Bronchial epithelial cell (primary cell): ENCODE results near the gene RCAN3. TPM values are rescaled to one million over a fixed set of nuclear protein-coding genes. Genes with fewer than 3 reads are reported as not detected.

ENCODE experiments used
- DNase-seq: peaks from one replicate; pipeline ENCODE4 v3.0.0-alpha.2; 2010; ENCODE audit warnings: low read depth
- FAIRE-seq: peaks from 2 replicates; lab custom pipeline; 2011; peaks lifted over from hg19 to GRCh38; lab: Jason Lieb, UNC
- H3K27me3 ChIP-seq: 2 replicates; pipeline ENCODE4 v1.5.1; 2011; ENCODE audit warnings: low read length; ENCODE audit not compliant: control insufficient read depth, insufficient read depth
- H3K36me3 ChIP-seq: 2 replicates; pipeline ENCODE4 v1.5.1; 2011; ENCODE audit warnings: low read length; ENCODE audit not compliant: control insufficient read depth, insufficient read depth
- H3K4me3 ChIP-seq: 2 replicates; pipeline ENCODE4 v1.5.1; 2011; ENCODE audit warnings: mild to moderate bottlenecking, low read depth, low read length, control low read depth
- total RNA-seq: library from RNA; depleted of rRNA; stranded (reverse); fragments of >200 nt; gene quantifications from 2 replicates; pipeline ENCODE4 v1.2.1, GENCODE V29; 2014
- TF ChIP-seq, protein P1 (sequence below): IDR thresholded peaks from 2 replicates; pipeline ENCODE4 v1.5.1; 2011; ENCODE audit warnings: mild to moderate bottlenecking, moderate library complexity, low read length, control low read depth, inconsistent platforms; ENCODE audit not compliant: insufficient read depth, severe bottlenecking

The RCAN3 gene
- 12.1 and 15.9 TPM in 2 replicates for total RNA-seq

DNA sequence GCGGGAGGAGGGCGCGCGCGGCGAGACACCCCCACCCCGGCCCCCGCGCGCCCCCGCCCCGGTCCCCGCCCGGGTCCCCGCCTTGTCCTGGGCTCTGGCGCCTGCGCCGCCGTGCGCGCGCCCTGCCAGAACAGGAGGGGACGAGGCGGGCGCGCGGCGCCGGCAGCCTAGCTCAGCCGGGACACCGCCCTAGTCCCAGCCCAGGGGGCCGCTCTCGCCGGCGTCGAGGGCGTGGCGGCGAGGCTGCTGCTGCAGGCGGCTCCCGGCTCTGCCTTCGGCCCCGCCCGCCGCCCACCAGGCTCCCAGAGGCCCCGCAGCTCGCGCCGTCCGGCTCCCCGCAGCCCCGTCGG lies at the start of gene RCAN3:
TSS of gene RCAN3 (plus strand) at position 128 of the 350 bp plus-strand sequence. CDS start 11,537 bp downstream, outside the sequence.
- DNase-seq, result peak; percentile 76
- Histone ChIP-seq H3K36me3 (no peaks in the 10 kb centered on the region), H3K4me3 (peak within 1 kb of the TSS; percentile 56), H3K27me3 (no peaks in the 10 kb centered on the region)
- TF ChIP-seq, protein P1, sequence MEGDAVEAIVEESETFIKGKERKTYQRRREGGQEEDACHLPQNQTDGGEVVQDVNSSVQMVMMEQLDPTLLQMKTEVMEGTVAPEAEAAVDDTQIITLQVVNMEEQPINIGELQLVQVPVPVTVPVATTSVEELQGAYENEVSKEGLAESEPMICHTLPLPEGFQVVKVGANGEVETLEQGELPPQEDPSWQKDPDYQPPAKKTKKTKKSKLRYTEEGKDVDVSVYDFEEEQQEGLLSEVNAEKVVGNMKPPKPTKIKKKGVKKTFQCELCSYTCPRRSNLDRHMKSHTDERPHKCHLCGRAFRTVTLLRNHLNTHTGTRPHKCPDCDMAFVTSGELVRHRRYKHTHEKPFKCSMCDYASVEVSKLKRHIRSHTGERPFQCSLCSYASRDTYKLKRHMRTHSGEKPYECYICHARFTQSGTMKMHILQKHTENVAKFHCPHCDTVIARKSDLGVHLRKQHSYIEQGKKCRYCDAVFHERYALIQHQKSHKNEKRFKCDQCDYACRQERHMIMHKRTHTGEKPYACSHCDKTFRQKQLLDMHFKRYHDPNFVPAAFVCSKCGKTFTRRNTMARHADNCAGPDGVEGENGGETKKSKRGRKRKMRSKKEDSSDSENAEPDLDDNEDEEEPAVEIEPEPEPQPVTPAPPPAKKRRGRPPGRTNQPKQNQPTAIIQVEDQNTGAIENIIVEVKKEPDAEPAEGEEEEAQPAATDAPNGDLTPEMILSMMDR, result no peak
- no peak for FAIRE-seq

GRCh38 chr1:24452922-24453485 lies 49.6 kb upstream of the RCAN3 start:
- FAIRE-seq, result peak; percentile 23
- TF ChIP-seq, protein P1, result no peak
- Histone ChIP-seq H3K36me3 (peaks cover 24% of the 10 kb centered on the region), H3K4me3 (no peak overlapping the region), H3K27me3 (no peaks in the 10 kb centered on the region)
- no peak for DNase-seq

DNA sequence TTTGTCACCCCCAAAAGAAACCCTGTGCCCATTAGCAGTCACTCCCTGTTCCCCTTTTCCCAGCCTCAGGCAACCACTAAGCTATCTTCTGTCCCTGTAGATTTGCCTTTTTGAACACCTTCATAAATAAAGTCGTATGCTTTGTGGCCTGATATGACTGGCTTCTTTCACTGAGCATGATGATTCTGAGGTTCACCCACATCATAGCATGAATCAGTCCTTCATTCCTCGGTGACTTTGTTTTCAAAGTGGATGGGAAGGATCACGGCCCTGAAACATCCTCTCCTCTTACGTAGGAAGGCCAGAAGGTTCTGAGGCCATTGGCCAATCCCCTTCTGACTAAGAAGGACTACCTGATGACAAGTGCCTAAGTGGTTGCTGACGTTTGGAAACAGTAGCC lies 48.0 kb upstream of the RCAN3 start:
- H3K36me3 ChIP-seq, result peaks cover 23% of the 10 kb centered on the region
- no peak overlapping the region for H3K4me3 ChIP-seq
- DNase-seq (no peak), FAIRE-seq (no peak)
- TF ChIP-seq, protein P1, result no peak
- no peaks in the 10 kb centered on the region for H3K27me3 ChIP-seq

GRCh38 chr1:24455272-24455671 lies 47.4 kb upstream of the RCAN3 start:
- TF ChIP-seq, protein P1, result no peak
- DNase-seq, result no peak
- H3K4me3 ChIP-seq, result no peak overlapping the region
- FAIRE-seq, result no peak
- peaks cover 29% of the 10 kb centered on the region for H3K36me3 ChIP-seq
- no peaks in the 10 kb centered on the region for H3K27me3 ChIP-seq

GRCh38 chr1:24457866-24458265 lies 44.8 kb upstream of the RCAN3 start:
- TF ChIP-seq, protein P1, result no peak
- no peak for DNase-seq
- no peak for FAIRE-seq
- no peak overlapping the region for H3K4me3 ChIP-seq
- H3K27me3 ChIP-seq, result no peaks in the 10 kb centered on the region
- H3K36me3 ChIP-seq, result peaks cover 19% of the 10 kb centered on the region
